RPMI8226 (cell line): ENCODE data around the gene REST.
"Not testable (repeated sequence)": the region's sequence is repeated elsewhere in the genome, so short reads cannot be mapped to it uniquely, and the experiment has no call there.

Source experiments
- DNase-seq: peaks from one replicate; pipeline ENCODE4 v3.0.0-alpha.2; 2015

The REST gene

GRCh38 chr4:56907489-56908205 lies at the start of gene REST:
Gene REST, plus strand, starts transcription at chr4:56907900. Its CDS starts 2,739 bp downstream, at chr4:56910639.
- peak; percentile 78 for DNase-seq

- DNase-seq = no peak
These were observed 47.9 kb upstream of the REST start for GRCh38 chr4:56859841-56860240.

- DNase-seq = no peak
These were observed 46.9 kb upstream of the REST start for GRCh38 chr4:56860781-56861180.

GRCh38 chr4:56861360-56861759 lies 46.3 kb upstream of the REST start:
- DNase-seq = peak; percentile 38

GRCh38 chr4:56863441-56864139 lies 44.1 kb upstream of the REST start:
- no peak for DNase-seq

- no peak for DNase-seq
These were observed 36.8 kb upstream of the REST start for GRCh38 chr4:56870946-56871345.

- no peak for DNase-seq
These were observed 36.3 kb upstream of the REST start for GRCh38 chr4:56871371-56871866.

- no peak for DNase-seq
These were observed 33.5 kb upstream of the REST start for GRCh38 chr4:56874166-56874565.

GRCh38 chr4:56874923-56875322 lies 32.8 kb upstream of the REST start:
- no peak for DNase-seq

- no peak for DNase-seq
These were observed 31.4 kb upstream of the REST start for GRCh38 chr4:56876264-56876663.

GRCh38 chr4:56879996-56880395 lies 27.7 kb upstream of the REST start:
- no peak for DNase-seq

- no peak for DNase-seq
These were observed 27.1 kb upstream of the REST start for GRCh38 chr4:56880572-56880971.

GRCh38 chr4:56884511-56884910 lies 23.2 kb upstream of the REST start:
- DNase-seq = not testable (repeated sequence)

- DNase-seq = no peak
These were observed 15.0 kb upstream of the REST start for GRCh38 chr4:56892691-56893090.

GRCh38 chr4:56897842-56898241 lies 9.9 kb upstream of the REST start:
- not testable (repeated sequence) for DNase-seq

GRCh38 chr4:56900186-56900585 lies 7.5 kb upstream of the REST start:
- DNase-seq = not testable (repeated sequence)

- DNase-seq = no peak
These were observed 5.0 kb upstream of the REST start for GRCh38 chr4:56902703-56903102.

GRCh38 chr4:56905796-56906195 lies 1.9 kb upstream of the REST start:
- DNase-seq = no peak

GRCh38 chr4:56906489-56907393 lies 959 bp upstream of the REST start:
- DNase-seq = no peak

- peak; percentile 53 for DNase-seq
These were observed 746 bp downstream of the REST start for GRCh38 chr4:56908206-56909085.

- peak; percentile 58 for DNase-seq
These were observed 1.6 kb downstream of the REST start for GRCh38 chr4:56909086-56909894.
